Calu3 (cell line): Measurements from ENCODE around the gene KIF26A. TPM values are rescaled to one million over a fixed set of nuclear protein-coding genes. Genes with fewer than 3 reads are reported as not detected.

Experiments used
- BruUV-seq: library from RNA; stranded (reverse); fragments of 400-500 nt; replicated peaks from 2 replicates; lab custom pipeline; 2021; lab: Mats Ljungman, UMichigan
- CTCF ChIA-PET: fragments of 300-600 bp; sonication (Branson Sonifier 250); formaldehyde crosslinking; loops from one replicate; lab custom pipeline; 2022; ENCODE audit warnings: antibody characterized with exemption; lab: Charles Lee
- DNase-seq: peaks from one replicate; pipeline ENCODE4 v3.0.0; 2022
- H3K27ac Mint-ChIP-seq: one replicate; pipeline ENCODE4 v1.8.0; 2022; ENCODE audit warnings: mixed read lengths; ENCODE audit not compliant: unreplicated experiment
- H3K27me3 Mint-ChIP-seq: one replicate; pipeline ENCODE4 v1.8.0; 2022; ENCODE audit warnings: mixed read lengths; ENCODE audit not compliant: unreplicated experiment
- H3K36me3 Mint-ChIP-seq: one replicate; pipeline ENCODE4 v1.8.0; 2022; ENCODE audit warnings: mild to moderate bottlenecking, moderate library complexity, mixed read lengths; ENCODE audit not compliant: insufficient read depth, unreplicated experiment
- H3K4me1 Mint-ChIP-seq: one replicate; pipeline ENCODE4 v1.8.0; 2022; ENCODE audit warnings: mild to moderate bottlenecking, low read depth, mixed read lengths; ENCODE audit not compliant: unreplicated experiment
- H3K4me3 Mint-ChIP-seq: one replicate; pipeline ENCODE4 v1.8.0; 2022; ENCODE audit warnings: mild to moderate bottlenecking, low read depth, moderate library complexity, mixed read lengths; ENCODE audit not compliant: unreplicated experiment
- H3K9me3 Mint-ChIP-seq: one replicate; pipeline ENCODE4 v1.8.0; 2022; ENCODE audit warnings: low read depth, mixed read lengths; ENCODE audit not compliant: unreplicated experiment
- CTCF ChIP-seq: fragments of 200-600 bp; IDR thresholded peaks from one replicate; pipeline ENCODE4 v1.8.0; 2022; ENCODE audit warnings: antibody characterized with exemption; ENCODE audit not compliant: unreplicated experiment
- intact Hi-C: fragments of 100-400 bp; cut with micrococcal nuclease; formaldehyde crosslinking; loops from one replicate; pipeline ENCODE4 v1.10.0; 2022; ENCODE audit not compliant: unreplicated experiment
- total RNA-seq: library from RNA; stranded (reverse); gene quantifications from 2 replicates; pipeline ENCODE4 v1.2.3, GENCODE V29; 2022

Gene KIF26A
- total RNA-seq, 1 experiment from 2014 or later = 0.07 TPM

DNA sequence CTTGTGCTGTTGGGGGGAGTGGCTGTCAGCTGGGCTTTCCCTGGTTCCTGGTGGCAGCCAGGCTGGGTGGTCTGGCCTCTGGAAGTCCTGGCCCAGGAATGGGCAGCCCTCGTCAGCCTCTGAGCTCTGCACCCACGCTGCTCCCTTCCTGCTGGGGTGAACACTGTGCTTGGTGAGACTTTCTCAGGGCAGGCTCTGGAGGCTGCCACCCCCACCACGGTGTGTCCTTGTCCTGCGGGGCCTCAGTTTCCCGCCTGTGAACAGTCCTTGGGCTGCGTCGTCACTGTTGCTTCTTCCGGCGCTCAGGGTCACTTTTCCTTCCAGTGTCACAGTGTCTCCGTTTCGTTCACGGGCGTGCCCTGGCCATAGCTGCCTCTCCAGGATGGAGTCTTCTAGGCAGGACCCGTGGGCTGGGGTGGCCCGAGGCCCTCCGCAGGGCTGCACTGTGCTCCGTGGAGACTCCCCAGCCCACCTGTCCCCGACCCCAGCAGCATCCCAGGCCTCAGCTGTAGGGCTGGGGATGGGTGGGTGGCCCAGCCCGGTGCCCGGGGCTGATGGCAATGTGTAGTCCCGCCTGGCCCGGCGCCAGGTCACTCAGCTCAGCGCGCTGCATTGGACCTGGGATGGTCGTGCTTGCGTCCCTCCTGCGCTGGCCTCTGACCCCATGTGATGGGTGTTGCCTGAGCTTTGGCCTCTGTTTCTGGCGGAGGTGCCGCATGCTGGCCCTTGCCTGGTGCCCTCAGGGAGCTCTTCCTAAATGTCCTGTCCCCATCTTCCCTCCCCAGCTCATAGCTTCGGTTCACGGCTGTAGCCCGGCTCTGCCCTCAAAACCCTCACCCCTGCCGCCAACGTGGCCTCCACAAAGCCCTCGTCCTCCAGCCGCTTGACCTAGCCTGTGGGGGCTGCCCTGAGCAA lies 6.8 kb downstream of the KIF26A start:
- no TSS peak for BruUV-seq
- CTCF ChIA-PET = interaction anchor here (0.8 kb wide), 1 partner anchor 16 kb away, joined by 3 read pairs; no protein-coding TSS in a partner anchor
- H3K36me3 Mint-ChIP-seq = peaks cover 5% of the 10 kb centered on the region

GRCh38 chr14:104145826-104146601 lies 7.6 kb downstream of the KIF26A start:
- Mint-ChIP-seq H3K27ac (no peak overlapping the region), H3K9me3 (no peaks in the 10 kb centered on the region), H3K27me3 (peaks cover 77% of the 10 kb centered on the region), H3K4me1 (no peaks in the 10 kb centered on the region), H3K36me3 (peaks cover under 1% of the 10 kb centered on the region), H3K4me3 (no peak overlapping the region)
- BruUV-seq = no TSS peak
- CTCF ChIA-PET = interaction anchor here (0.8 kb wide), 1 partner anchor 17 kb away, joined by 3 read pairs; no protein-coding TSS in a partner anchor
- intact Hi-C loops = no loop called here
- no peak for DNase-seq
- no peak for TF ChIP-seq CTCF

More for the DNA sequence above, 6.8 kb downstream of the KIF26A start:
- DNase-seq = no peak
- Mint-ChIP-seq H3K27ac (no peak overlapping the region), H3K4me3 (no peak overlapping the region), H3K4me1 (no peaks in the 10 kb centered on the region), H3K27me3 (peaks cover 86% of the 10 kb centered on the region), H3K9me3 (no peaks in the 10 kb centered on the region)
- no peak for TF ChIP-seq CTCF
- intact Hi-C loops = loop anchor here (5.0 kb wide), 1 partner anchor 417 kb away; no protein-coding TSS in a partner anchor

DNA sequence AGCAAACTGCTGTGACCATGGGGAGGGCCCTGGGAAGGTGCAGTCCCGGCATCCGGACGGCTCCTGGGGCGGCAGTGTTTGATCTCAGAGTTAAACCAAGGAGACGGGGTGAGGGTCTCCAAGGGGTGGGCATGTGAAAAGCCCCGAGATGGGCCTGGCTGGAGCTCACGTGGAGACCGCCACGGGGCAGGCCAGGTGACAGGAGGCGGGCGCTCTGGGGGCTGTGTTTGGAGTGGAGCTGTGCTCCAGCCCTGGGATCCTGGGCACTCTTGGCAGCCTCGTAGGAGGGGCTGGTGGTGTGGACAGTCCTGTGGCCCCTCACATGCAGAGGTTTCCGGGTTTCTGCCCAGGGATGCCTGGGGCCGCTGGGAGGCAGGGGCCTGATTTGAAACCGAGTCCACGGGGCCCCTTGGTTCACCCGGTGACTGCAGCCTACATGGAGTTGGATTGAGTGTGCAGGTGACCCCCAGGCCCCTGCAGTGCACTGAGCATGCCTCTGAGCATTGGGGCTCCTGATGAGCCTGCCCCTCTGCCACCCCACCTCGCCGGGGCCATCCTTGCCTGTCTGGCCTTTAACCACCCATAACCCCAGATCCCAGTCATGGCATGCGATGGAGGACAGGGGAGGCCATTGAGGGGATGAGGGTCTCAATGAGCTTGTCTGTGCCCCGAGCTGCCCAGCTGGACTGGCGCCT lies 8.4 kb downstream of the KIF26A start:
- CTCF ChIA-PET = no interaction called here
- intact Hi-C loops = no loop called here
- Mint-ChIP-seq H3K4me3 (no peak overlapping the region), H3K36me3 (no peaks in the 10 kb centered on the region), H3K4me1 (no peaks in the 10 kb centered on the region), H3K9me3 (no peaks in the 10 kb centered on the region), H3K27me3 (peaks cover 70% of the 10 kb centered on the region), H3K27ac (no peak overlapping the region)
- no peak for TF ChIP-seq CTCF
- no TSS peak for BruUV-seq
- DNase-seq = no peak
